Keratinocyte (primary cell): Measurements from ENCODE around the gene ELMO3. TPM values are rescaled to one million over a fixed set of nuclear protein-coding genes. Genes with fewer than 3 reads are reported as not detected.

Experiments used
- DNase-seq: peaks from one replicate; pipeline ENCODE4 v3.0.0-alpha.2; 2011; ENCODE audit warnings: low read depth, missing footprints, low spot score
- FAIRE-seq: peaks from 2 replicates; lab custom pipeline; 2011; peaks lifted over from hg19 to GRCh38; lab: Jason Lieb, UNC
- H2AFZ ChIP-seq: 2 replicates; pipeline ENCODE4 v1.6.0; 2012; ENCODE audit warnings: low read length, control low read depth, inconsistent platforms; ENCODE audit not compliant: control insufficient read depth
- H3K27ac ChIP-seq: 2 replicates; pipeline ENCODE4 v1.5.1; 2011; ENCODE audit warnings: low read length; ENCODE audit not compliant: control insufficient read depth, insufficient read depth
- H3K27me3 ChIP-seq: 3 replicates; pipeline ENCODE4 v1.6.0; 2011; ENCODE audit warnings: low read length; ENCODE audit not compliant: control insufficient read depth, insufficient read depth; ENCODE audit errors: extremely low read depth
- H3K36me3 ChIP-seq, 2 experiments: 2 replicates in 1 of 2; 3 replicates in 1 of 2; pipeline ENCODE4 v1.5.1; 2011; ENCODE audit warnings: low read length in 2 of 2, mild to moderate bottlenecking in 1 of 2; ENCODE audit not compliant: control insufficient read depth in 2 of 2, insufficient read depth in 2 of 2; ENCODE audit errors: extremely low read depth in 1 of 2
- H3K4me1 ChIP-seq: 3 replicates; pipeline ENCODE4 v1.5.1; 2011; ENCODE audit warnings: low read length; ENCODE audit not compliant: control insufficient read depth, insufficient read depth; ENCODE audit errors: extremely low read depth
- H3K4me2 ChIP-seq: 3 replicates; pipeline ENCODE4 v1.6.0; 2011; ENCODE audit warnings: low read depth, low read length; ENCODE audit not compliant: control insufficient read depth, insufficient read depth; ENCODE audit errors: extremely low read depth
- H3K4me3 ChIP-seq, 3 experiments: fragments of 200-600 bp in 1 of 3; sonication (generic) in 1 of 3; 2 replicates in 2 of 3; 3 replicates in 1 of 3; pipeline ENCODE4 v1.5.1; 2011 to 2016; ENCODE audit warnings: low read length in 3 of 3, mild to moderate bottlenecking in 3 of 3, control low read depth in 2 of 3, inconsistent platforms in 1 of 3, low read depth in 1 of 3, mixed read lengths in 1 of 3, mixed run types in 1 of 3, moderate library complexity in 1 of 3; ENCODE audit not compliant: control insufficient read depth in 2 of 3, insufficient read depth in 2 of 3; ENCODE audit errors: extremely low read depth in 1 of 3
- H3K79me2 ChIP-seq: 2 replicates; pipeline ENCODE4 v1.6.0; 2012; ENCODE audit warnings: low read length; ENCODE audit not compliant: control insufficient read depth, insufficient read depth
- H3K9ac ChIP-seq: 3 replicates; pipeline ENCODE4 v1.6.0; 2011; ENCODE audit warnings: low read length; ENCODE audit not compliant: control insufficient read depth, insufficient read depth; ENCODE audit errors: extremely low read depth
- H3K9me1 ChIP-seq: 3 replicates; pipeline ENCODE4 v1.6.0; 2011; ENCODE audit warnings: low read length; ENCODE audit not compliant: control insufficient read depth, insufficient read depth; ENCODE audit errors: extremely low read depth
- H3K9me3 ChIP-seq: 2 replicates; pipeline ENCODE4 v1.5.1; 2012; ENCODE audit warnings: low read depth, low read length; ENCODE audit not compliant: control insufficient read depth
- H4K20me1 ChIP-seq: 3 replicates; pipeline ENCODE4 v1.6.0; 2011; ENCODE audit warnings: low read length; ENCODE audit not compliant: control insufficient read depth, insufficient read depth; ENCODE audit errors: extremely low read depth
- CTCF ChIP-seq, 3 experiments: IDR thresholded peaks in 1 of 3; conservative IDR thresholded peaks in 1 of 3; optimal IDR thresholded peaks in 1 of 3; 2 replicates in 2 of 3; 3 replicates in 1 of 3; pipeline versions ENCODE3 to v1.5.1; 2011; ENCODE audit warnings: low read length in 3 of 3, mild to moderate bottlenecking in 3 of 3, moderate library complexity in 2 of 3, control low read depth in 1 of 3, inconsistent platforms in 1 of 3; ENCODE audit not compliant: insufficient read depth in 2 of 3; ENCODE audit errors: extremely low read depth in 1 of 3
- EZH2 ChIP-seq: IDR thresholded peaks from one replicate; pipeline ENCODE4 v1.6.1; 2012; ENCODE audit warnings: inconsistent platforms, mild to moderate bottlenecking, low read length, moderate library complexity
- dilution Hi-C: fragments of 300-500 bp; cut with MboI; formaldehyde crosslinking; loops from one replicate; pipeline ENCODE4 v1.7.0; 2020; ENCODE audit warnings: low sequenced_read_pairs; ENCODE audit not compliant: extremely low pct_ligation_motif_present
- polyA plus RNA-seq, 5 experiments: library from polyadenylated mRNA; depleted of rRNA in 3 of 5; stranded (reverse) in 3 of 5; stranded (forward) in 1 of 5; unstranded in 1 of 5; fragments of >200 nt; gene quantifications; 1 replicate in 1 of 5; 2 replicates in 3 of 5; 3 replicates in 1 of 5; pipeline versions ENCODE4 v1.2.1 to v1.2.3, GENCODE V29; 2011 to 2012; ENCODE audit warnings: missing spikeins in 2 of 5, low read depth in 1 of 5, low replicate concordance in 1 of 5

The ELMO3 gene
- polyA plus RNA-seq, 1 donor (not counting 4 experiments of a cell fraction or from before 2014, with no cell fraction given), result 21.0 TPM

- no peak overlapping the region for H2AFZ ChIP-seq
- H3K9me1 ChIP-seq, result peaks cover 4% of the 10 kb centered on the region
- H3K79me2 ChIP-seq, result no peaks in the 10 kb centered on the region
- FAIRE-seq, result no peak
- H3K27ac ChIP-seq, result no peak overlapping the region
- H3K9me3 ChIP-seq, result no peaks in the 10 kb centered on the region
- H3K4me2 ChIP-seq, result no peak overlapping the region
- H3K4me1 ChIP-seq, result peaks cover 36% of the 10 kb centered on the region
- dilution Hi-C loops, result no loop called here
- DNase-seq, result no peak
- H3K27me3 ChIP-seq, result no peaks in the 10 kb centered on the region
- no peak overlapping the region for H3K4me3 ChIP-seq
- no peak for TF ChIP-seq EZH2
- TF ChIP-seq CTCF (optimal IDR thresholded peaks at IDR 0.05 in 1 of 3, IDR thresholded peaks at IDR 0.05 in 1 of 3, conservative IDR thresholded peaks at IDR 0.05 in 1 of 3; ENCODE audit: extremely low read depth in 1 of 3, insufficient read depth in 2 of 3, low read length in 3 of 3), result no peak
- H4K20me1 ChIP-seq, result no peaks in the 10 kb centered on the region
- no peaks in the 10 kb centered on the region for H3K36me3 ChIP-seq
- no peak overlapping the region for H3K9ac ChIP-seq
These were observed 12.7 kb downstream of the ELMO3 start for GRCh38 chr16:67211674-67212073.

GRCh38 chr16:67212766-67213165 lies 13.8 kb downstream of the ELMO3 start:
- no peak for TF ChIP-seq CTCF (optimal IDR thresholded peaks at IDR 0.05 in 1 of 3, IDR thresholded peaks at IDR 0.05 in 1 of 3, conservative IDR thresholded peaks at IDR 0.05 in 1 of 3; ENCODE audit: extremely low read depth in 1 of 3, insufficient read depth in 2 of 3, low read length in 3 of 3)
- TF ChIP-seq EZH2, result no peak
- H3K9me3 ChIP-seq, result no peaks in the 10 kb centered on the region
- peak overlapping the region; percentile 39 for H3K9ac ChIP-seq
- dilution Hi-C loops, result no loop called here
- peak overlapping the region; percentile 67 for H3K27ac ChIP-seq
- H3K27me3 ChIP-seq, result no peaks in the 10 kb centered on the region
- H3K4me2 ChIP-seq, result peak overlapping the region; percentile 71
- H3K79me2 ChIP-seq, result no peaks in the 10 kb centered on the region
- no peaks in the 10 kb centered on the region for H3K9me1 ChIP-seq
- H4K20me1 ChIP-seq, result no peaks in the 10 kb centered on the region
- H2AFZ ChIP-seq, result peak overlapping the region; percentile 47
- H3K4me3 ChIP-seq, result peak overlapping the region in 2 of 3 experiments; percentile 8 to 29
- peaks cover 25% of the 10 kb centered on the region for H3K4me1 ChIP-seq
- H3K36me3 ChIP-seq, result no peaks in the 10 kb centered on the region
- DNase-seq, result peak; percentile 60
- peak; percentile 93 for FAIRE-seq
